ENCODE data around the gene CHTOP.
"Not testable (repeated sequence)": the region's sequence is repeated elsewhere in the genome, so short reads cannot be mapped to it uniquely, and the experiment has no call there.

The CHTOP gene

DNA sequence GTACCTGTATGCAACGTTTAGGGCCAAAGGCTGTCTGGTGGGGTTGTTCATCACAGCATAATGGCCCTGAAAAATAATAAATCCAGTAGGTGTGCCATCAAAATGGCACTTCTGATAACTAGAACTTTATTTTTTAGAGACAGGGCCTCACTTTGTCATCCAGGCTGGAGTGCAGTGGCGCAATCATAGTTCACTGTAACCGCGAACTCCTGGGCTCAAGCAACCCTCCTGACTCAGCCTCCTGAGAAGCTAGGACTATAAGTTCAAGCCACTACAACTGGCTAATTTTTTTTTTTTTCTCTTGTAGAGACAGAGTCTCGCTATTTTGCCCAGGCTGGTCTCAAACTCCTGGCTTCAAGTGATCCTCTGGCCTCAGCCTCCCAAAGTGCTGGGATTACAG lies 29.3 kb downstream of the CHTOP start:
- no peak for DNase-seq

DNA sequence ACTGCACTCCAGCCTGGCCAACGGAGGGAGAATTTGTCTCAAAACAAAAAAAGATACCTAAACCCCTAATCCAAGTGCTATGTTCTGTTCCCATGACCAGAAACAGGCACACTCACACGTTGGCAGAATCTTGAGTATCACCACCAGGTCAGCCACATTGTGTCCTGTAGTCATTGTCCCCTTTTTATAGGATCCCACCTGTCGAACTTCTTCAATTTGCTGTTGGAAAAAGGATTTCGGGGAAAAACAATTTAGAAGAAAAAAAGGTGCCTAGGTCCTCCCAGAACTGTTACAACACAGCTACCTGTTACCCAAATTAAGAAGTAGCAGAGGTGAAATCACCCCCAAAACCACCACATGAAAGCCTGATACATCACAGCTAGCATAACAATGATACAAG lies 33.6 kb downstream of the CHTOP start:
- DNase-seq, result no peak

DNA sequence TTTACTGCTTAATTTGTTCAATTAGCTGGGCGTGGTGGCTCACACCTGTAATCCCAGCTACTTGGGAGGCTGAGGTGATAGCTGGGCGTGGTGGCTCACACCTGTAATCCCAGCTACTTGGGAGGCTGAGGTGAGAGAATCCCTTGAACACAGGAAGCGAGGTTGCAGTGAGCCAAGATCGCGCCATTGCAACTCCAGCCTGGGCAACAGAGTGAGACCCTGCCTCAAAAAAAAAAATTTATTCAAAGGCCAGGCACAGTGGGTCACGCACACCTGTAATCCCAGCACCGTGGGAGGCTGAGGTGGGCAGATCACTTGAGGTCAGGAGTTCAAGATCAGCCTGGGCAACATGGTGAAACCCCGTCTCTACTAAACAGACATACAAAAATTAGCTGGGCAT lies 34.8 kb downstream of the CHTOP start:
- not testable (repeated sequence) for DNase-seq

DNA sequence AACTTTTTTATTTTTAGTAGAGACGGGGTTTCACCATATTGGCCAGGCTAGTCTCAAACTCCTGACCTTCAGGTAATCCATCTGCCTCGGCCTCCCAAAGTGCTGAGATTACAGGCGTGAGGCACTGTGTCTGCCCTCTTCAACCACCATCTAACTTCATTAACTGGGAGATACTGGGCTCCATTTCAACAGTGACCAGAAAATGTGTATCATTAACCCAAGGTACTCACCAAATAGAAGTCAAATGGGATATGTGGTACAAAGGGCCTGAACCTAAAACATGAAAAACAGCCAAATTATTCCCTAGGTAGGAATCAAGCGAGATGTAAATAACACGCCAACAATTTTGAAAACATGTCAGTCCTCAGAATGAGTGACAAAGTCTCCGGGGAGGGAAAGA lies 35.7 kb downstream of the CHTOP start:
- DNase-seq, result no peak

DNA sequence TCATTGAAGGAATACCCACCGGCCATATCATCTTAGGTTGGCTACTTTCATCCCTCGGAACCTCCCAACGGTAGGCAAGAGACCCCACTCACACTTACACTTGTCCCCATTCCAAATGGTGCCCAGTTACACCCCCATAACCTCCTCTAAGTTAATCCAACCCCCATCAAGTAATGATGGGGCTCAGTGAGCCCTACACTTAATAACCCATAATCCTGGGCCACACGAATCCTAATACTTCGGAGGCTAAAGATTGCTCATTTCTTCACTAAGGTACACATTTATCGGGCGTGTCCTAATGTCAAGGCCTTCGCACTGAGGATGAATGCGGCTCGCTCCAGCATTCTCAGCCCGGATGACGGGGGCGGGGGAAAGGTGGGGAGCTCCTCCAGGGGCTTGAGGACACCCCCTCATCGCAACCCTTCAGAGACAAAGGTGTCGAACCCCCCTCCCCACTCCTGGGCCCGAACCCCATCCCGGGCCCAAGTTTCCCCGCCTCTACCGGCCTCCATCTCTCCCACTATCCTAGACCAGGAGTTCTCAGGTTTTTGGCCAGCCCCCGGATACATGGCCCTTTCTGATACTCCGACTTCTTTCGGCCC lies 36.5 kb downstream of the CHTOP start:
- peak; percentile 33 for DNase-seq

DNA sequence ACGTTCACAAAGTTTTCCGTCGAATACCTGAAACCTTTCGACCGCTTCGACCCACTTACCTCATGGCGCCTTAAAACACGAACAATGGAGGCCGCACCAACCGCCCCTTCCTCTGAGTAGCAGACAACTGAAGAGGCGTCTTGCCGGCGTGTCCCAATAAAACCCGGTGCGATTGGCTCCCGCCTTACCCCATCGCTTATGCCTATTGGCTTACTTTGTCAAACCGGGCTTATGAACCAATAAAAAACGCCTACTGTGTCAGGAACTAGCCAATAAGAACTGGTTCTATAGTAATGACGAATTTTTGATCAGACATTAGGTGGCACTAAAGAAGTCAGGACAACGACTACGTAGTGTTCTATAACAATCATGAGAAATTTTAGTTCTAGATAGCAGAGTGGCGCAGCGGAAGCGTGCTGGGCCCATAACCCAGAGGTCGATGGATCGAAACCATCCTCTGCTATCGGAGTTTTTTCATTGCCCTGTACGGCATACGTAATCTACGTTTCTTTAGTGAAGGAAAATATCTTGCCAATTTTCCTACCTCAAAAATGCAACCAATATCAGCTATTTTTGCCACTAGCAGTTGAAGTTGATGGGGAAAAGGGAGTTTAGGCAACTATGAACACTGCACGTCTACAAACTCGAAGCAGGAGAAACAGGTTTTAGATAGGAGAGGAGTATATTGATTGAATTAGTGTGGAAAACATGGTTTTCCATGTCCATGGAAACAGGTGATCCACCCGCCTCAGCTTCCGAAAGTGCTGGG lies 37.2 kb downstream of the CHTOP start, which contains the start of gene ILF2:
Gene ILF2, minus strand, starts transcription at position 135 of the 769 bp plus-strand sequence. Its CDS starts 71 bp downstream, at position 64.
- DNase-seq, result peak; percentile 97

DNA sequence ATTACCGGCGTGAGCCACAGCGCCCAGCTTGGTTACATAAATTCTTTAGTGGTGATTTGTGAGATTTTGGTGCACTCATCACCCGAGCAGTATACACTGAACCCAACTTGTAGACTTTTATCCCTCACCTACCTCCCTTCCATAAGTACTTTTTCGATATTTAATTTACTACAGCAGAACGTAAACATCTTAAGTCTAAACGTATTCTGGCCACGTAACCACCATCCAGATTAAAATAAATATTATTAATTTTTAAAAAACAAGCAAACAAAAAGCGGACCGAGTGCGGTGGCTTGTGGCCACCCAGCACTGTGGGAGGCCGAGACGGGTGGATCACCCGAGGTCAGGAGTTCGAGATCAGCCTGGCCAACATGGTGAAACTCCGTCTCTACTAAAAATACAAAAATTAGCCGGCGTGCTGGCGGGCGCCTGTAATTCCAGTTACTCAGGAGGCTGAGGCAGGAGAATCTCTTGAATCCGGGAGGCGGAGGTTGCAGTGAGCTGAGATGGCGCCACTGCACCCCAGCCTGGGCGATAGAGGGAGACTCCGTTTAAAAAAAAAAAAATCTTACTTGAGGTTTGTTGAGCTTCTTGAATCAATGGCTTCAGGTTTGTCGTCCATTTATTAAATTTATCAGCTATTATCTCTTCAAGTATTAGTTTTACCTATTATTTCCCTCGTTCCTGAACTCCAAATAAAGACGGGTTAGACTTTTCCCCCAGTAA lies 37.9 kb downstream of the CHTOP start:
- DNase-seq, result peak; percentile 35

DNA sequence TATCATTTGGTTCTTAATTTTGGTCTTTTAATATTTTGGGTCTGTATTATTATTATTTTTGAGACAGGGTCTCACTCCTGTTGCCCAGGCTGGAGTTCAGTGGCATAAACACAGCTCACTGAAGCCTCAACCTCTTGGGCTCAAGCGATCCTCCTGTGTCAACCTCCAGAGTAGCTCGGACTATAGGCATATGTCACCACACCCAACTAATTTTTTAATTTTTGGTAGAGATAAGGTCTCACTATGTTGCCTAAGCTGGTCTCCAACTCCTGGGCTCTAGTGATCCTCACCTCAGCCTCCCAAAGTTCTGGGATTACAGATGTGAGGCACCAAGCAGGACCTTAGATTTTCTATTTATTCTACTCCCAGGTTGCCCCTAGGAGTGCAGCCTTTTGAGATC lies 39.6 kb downstream of the CHTOP start:
- DNase-seq, result no peak

DNA sequence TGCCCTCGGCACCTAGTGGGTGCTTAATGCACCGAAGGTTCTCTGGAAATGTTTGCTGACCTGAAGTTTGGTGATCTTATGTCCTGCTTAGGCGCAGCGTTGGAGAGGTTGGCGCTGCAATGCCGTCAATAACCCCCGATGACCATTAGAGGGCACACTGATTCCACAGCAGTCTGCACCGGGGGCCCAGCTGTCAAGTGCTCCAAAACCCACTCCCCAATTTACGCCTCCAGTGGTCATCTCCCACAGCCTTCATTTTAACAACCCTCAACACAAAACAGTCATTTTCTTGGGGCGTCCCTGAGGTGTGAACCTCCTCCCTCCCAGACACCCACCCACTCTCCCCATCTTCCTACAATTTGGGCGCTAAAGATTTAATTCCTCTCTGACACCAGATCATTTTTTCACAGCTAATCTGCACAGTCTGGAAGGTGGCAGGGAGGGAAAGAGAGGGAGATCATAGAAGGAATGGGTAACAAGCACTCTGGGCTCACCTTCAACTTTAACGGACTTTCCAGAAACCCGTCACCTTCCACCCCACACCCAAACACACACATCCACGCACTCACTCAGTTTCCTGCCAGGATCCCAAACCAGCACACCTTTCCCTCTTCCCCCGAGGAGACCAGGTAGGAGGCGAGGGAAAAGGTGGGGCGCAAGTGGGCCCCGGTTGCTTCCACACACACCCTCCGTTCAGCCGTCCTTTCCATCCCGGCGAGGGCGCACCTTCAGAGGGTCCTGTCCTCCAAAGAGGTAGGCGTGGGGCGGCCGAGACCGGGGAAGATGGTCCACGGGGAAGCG lies 44.1 kb downstream of the CHTOP start:
- DNase-seq, result peak; percentile 61

DNA sequence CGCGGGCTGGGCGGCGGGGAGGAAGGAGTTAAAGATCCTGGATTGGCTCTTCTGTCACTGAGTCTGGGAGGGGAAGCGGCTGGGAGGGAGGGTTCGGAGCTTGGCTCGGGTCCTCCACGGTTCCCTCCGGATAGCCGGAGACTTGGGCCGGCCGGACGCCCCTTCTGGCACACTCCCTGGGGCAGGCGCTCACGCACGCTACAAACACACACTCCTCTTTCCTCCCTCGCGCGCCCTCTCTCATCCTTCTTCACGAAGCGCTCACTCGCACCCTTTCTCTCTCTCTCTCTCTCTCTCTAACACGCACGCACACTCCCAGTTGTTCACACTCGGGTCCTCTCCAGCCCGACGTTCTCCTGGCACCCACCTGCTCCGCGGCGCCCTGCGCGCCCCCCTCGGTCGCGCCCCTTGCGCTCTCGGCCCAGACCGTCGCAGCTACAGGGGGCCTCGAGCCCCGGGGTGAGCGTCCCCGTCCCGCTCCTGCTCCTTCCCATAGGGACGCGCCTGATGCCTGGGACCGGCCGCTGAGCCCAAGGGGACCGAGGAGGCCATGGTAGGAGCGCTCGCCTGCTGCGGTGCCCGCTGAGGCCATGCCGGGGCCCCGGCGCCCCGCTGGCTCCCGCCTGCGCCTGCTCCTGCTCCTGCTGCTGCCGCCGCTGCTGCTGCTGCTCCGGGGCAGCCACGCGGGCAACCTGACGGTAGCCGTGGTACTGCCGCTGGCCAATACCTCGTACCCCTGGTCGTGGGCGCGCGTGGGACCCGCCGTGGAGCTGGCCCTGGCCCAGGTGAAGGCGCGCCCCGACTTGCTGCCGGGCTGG lies 44.9 kb downstream of the CHTOP start, which contains the start of gene NPR1:
Gene NPR1, plus strand, starts transcription at position 170 of the 818 bp plus-strand sequence. Its CDS starts 421 bp downstream, at position 591.
- DNase-seq, result peak; percentile 41

DNA sequence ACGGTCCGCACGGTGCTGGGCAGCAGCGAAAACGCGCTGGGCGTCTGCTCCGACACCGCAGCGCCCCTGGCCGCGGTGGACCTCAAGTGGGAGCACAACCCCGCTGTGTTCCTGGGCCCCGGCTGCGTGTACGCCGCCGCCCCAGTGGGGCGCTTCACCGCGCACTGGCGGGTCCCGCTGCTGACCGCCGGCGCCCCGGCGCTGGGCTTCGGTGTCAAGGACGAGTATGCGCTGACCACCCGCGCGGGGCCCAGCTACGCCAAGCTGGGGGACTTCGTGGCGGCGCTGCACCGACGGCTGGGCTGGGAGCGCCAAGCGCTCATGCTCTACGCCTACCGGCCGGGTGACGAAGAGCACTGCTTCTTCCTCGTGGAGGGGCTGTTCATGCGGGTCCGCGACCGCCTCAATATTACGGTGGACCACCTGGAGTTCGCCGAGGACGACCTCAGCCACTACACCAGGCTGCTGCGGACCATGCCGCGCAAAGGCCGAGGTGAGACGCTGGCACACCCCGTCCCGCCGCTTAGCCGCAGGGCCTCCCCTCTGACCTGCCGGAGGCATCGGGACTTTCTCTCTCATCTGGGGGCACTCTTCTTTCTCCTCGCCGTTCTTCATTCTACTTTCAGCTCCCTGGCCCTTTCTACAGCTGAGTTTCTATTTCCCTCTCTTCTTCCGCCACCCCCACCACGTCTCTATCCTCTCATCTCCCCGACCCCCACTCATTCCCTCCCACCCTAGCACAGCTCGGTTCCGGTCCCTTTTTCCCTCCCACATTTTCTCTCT lies 45.7 kb downstream of the CHTOP start:
- DNase-seq, result peak; percentile 33

DNA sequence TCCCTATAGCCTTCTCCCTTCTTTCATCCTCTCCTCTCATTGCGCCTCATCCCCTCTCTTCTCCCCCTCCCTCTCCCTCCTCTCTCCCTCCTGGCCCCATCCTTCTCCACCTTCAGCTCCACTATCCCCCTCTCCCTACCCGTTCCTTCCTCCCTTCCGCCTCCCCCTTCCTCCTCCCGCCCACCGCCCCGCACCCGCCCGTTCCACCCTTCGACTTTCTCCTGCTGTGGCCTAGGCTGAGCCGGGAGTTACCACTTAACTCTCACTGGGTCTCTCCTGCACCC lies 46.2 kb downstream of the CHTOP start:
- no peak for DNase-seq

DNA sequence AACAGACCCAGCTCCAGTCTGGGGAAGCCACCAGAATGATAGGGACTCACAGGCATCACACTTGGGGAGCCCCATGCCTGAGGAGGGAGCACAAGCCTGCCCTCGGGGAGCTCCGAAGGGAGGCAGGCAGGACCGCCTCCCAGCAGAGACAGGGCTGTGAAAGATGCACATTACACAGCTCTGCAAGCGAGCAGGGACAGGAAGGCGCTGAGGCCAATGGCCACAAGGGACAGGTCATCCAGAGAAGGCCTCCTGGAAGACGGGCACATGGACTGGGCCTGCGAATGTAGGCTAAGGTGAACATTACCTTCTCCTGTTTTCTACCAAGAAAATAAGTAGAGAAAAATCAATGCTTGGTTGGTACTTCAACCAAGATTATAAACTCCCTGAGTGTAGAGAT lies 48.9 kb downstream of the CHTOP start:
- DNase-seq, result no peak

DNA sequence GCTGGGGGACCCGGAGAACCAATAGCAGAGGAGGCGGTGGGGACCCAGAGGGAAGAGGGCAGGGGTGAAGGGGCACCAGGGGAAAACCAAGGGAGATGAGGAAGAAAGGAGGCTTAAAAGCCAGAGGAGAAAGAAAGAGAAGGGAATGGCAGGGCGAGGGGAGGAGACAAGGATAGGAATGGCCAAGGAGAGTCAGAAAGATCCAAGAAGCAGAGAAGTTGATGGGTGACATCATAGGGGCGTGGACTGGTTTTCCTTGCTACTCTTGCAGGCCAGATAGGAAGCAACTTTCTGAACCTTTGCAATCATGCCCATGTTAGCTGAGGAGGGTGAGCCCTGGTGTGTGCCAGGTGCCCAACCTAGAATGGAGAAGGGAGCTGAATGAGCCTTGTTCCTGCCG lies 50.0 kb downstream of the CHTOP start:
- DNase-seq, result no peak

DNA sequence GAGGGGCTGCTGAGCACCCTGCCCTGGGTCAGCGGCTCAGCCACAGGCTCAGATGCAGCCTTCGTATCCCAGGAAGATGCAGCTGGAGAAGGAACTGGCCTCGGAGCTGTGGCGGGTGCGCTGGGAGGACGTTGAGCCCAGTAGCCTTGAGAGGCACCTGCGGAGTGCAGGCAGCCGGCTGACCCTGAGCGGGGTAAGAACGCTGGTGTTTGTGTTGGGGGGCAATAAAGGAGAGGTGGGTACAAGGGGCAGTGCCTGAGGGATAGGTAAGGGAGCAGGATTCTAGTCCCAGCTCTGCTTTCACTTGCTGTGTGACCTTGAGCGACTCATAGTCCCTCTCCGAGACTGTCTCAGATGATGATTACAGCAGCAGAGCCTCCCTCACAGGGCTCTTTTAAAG lies 51.0 kb downstream of the CHTOP start:
- no peak for DNase-seq

DNA sequence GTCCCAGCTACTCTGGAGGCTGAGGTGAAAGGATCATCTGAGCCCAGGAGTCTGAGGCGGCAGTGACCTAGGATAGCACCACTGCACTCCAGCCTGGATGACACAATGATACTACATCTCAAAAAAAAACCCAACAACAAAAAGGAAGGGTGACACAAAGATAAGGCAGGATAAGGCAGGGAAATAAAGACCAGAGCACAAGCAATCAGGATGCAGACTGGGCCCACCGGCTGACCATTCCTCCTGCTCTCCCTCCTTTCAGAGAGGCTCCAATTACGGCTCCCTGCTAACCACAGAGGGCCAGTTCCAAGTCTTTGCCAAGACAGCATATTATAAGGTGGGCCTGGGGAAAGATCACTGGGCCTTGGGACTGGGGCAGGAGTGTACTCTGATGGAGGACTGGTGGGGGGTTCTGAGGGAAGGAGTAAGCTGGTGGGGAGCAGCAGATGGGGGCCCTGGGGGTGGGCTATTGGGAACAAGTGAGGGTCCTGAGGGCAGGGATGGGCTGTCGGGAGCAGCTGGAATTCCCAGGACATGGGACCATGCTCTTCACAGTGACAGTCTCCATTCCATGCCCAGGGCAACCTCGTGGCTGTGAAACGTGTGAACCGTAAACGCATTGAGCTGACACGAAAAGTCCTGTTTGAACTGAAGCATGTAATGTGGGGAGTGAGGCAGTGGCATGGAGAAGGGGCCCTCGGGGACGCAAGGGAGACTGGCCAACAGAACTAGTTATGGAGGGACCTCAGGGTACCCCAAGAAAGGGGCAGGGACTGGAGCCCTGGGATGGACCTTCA lies 51.9 kb downstream of the CHTOP start:
- no peak for DNase-seq

DNA sequence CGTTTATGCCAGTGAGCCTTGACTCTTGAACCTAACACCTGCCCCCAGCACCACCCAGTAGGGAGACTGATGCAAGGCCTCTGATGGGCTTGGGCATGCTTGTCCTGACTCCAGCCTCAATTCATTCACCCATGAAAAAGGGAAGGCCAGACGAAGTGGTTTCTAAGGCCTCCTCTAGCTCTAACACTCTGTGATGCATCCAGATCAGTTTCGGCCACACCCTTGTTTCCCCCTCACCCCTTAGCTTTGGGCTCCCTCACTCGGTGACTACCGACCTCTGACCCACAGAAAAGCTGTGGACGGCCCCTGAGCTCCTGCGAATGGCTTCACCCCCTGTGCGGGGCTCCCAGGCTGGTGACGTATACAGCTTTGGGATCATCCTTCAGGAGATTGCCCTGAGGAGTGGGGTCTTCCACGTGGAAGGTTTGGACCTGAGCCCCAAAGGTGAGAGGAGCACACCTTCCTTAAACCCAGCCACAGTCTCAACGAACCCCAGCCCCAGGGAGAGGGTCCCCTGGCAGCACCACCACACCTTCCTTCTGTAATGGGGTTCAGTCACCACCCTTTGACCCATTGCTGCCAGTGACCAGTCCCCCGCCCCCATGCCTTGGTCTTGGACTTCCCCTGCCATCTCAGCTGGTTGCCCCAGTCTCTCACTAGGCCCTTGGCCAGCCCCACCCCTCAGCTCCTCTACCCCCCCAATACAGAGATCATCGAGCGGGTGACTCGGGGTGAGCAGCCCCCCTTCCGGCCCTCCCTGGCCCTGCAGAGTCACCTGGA lies 53.7 kb downstream of the CHTOP start:
- no peak for DNase-seq

DNA sequence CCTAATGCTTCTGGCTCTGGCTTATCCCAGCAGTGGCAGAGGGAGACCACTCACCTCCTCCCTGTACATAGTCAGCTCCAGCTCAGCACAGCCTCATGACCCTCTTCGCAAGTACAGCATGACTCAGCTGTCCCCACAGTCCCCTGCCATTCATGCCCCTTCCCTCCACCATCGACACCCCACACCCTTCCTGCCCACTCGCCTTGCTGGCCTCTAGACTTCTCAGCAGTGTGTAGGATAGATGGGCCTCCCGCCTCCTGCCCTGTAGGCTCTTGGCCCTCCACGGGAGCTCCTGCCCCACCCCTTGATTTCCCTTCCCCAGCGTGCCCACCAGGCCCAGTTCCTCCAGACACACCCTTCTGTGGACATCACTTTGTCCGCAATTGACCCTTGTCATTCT lies 54.4 kb downstream of the CHTOP start:
- DNase-seq, result no peak

DNA sequence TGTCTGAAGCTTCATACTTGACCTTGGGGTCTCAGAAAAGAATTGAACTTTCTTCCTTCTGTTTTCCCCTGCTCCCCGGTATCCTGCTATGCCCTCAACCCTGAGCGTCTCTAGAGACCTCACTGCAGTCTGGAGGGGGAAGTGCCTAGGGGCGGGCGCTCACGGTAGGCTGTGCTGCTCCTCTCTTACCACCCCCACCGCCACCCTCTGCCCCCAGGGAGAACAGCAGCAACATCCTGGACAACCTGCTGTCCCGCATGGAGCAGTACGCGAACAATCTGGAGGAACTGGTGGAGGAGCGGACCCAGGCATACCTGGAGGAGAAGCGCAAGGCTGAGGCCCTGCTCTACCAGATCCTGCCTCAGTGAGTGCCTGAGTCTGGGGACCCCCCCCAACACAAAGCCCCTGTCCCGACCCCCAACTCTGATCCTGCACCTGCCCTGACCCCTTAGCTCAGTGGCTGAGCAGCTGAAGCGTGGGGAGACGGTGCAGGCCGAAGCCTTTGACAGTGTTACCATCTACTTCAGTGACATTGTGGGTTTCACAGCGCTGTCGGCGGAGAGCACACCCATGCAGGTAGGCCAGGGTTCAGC lies 55.0 kb downstream of the CHTOP start:
- DNase-seq, result no peak

Data from CD4-positive, alpha-beta T cell treated with Interleukin-6 for 4 hours (primary cell).